H1 (cell line): Measurements from ENCODE around the gene CRYBB1. TPM values are rescaled to one million over a fixed set of nuclear protein-coding genes. Genes with fewer than 3 reads are reported as not detected.

Experiments
- CTCF ChIA-PET: fragments of 300-600 bp; sonication (Branson Sonifier 250); formaldehyde crosslinking; loops from one replicate; lab custom pipeline; 2021; ENCODE audit not compliant: partially characterized antibody; lab: Charles Lee
- POLR2A ChIA-PET: fragments of 300-600 bp; sonication (Branson Sonifier 250); formaldehyde crosslinking; loops from one replicate; lab custom pipeline; 2021; ENCODE audit warnings: inconsistent platforms; ENCODE audit not compliant: partially characterized antibody; lab: Charles Lee
- DNase-seq, 2 experiments: peaks; one replicate each; pipeline versions ENCODE4 v3.0.0 to v3.0.0-alpha.2; 2010 to 2022; ENCODE audit warnings: low spot score in 2 of 2, low read depth in 1 of 2, mixed read lengths in 1 of 2
- FAIRE-seq: peaks from 2 replicates; lab custom pipeline; 2011; peaks lifted over from hg19 to GRCh38; lab: Jason Lieb, UNC
- H2AFZ ChIP-seq: 2 replicates; pipeline ENCODE4 v1.8.1; 2012; ENCODE audit warnings: low read length, inconsistent platforms
- H2AK5ac ChIP-seq: 2 replicates; pipeline ENCODE4 v1.6.1; 2013; ENCODE audit warnings: low read depth, low read length
- H2BK120ac ChIP-seq: replicated peaks from 2 replicates; pipeline ENCODE3; 2013; ENCODE audit warnings: low read depth, low read length, inconsistent platforms
- H2BK12ac ChIP-seq: 2 replicates; pipeline ENCODE4 v1.6.1; 2013; ENCODE audit warnings: low read depth, low read length
- H2BK15ac ChIP-seq: 2 replicates; pipeline ENCODE4 v1.6.1; 2013; ENCODE audit warnings: low read length
- H2BK20ac ChIP-seq: 2 replicates; pipeline ENCODE4 v1.6.1; 2013; ENCODE audit warnings: low read length
- H2BK5ac ChIP-seq: 2 replicates; pipeline ENCODE4 v1.6.1; 2013; ENCODE audit warnings: low read depth, low read length
- H3K14ac ChIP-seq: 2 replicates; pipeline ENCODE4 v1.6.1; 2013; ENCODE audit warnings: inconsistent platforms; ENCODE audit not compliant: insufficient read length
- H3K18ac ChIP-seq: 2 replicates; pipeline ENCODE4 v1.6.1; 2013; ENCODE audit warnings: low read length; ENCODE audit errors: extremely low read depth
- H3K23ac ChIP-seq: 2 replicates; pipeline ENCODE4 v1.6.1; 2013; ENCODE audit warnings: inconsistent platforms; ENCODE audit not compliant: insufficient read length
- H3K23me2 ChIP-seq: 2 replicates; pipeline ENCODE4 v1.6.1; 2013; ENCODE audit warnings: low read depth, low read length
- H3K27ac ChIP-seq: 2 replicates; pipeline ENCODE4 v1.6.1; 2011; ENCODE audit warnings: low read depth, low read length, inconsistent platforms
- H3K27me3 ChIP-seq, 4 experiments: replicated peaks in 1 of 4; 1 replicate in 1 of 4; 2 replicates in 3 of 4; pipeline versions ENCODE4 v1.6.1 to v1.8.1; 2011 to 2013; ENCODE audit warnings: low read length in 3 of 4, mild to moderate bottlenecking in 3 of 4, inconsistent platforms in 2 of 4, mixed read lengths in 2 of 4, moderate library complexity in 1 of 4; ENCODE audit not compliant: control insufficient read depth in 3 of 4, insufficient read depth in 3 of 4; ENCODE audit errors: extremely low read depth in 1 of 4
- H3K36me3 ChIP-seq, 4 experiments: 2 replicates each; pipeline versions ENCODE4 v1.6.1 to v1.8.1; 2011 to 2013; ENCODE audit warnings: mild to moderate bottlenecking in 4 of 4, low read length in 3 of 4, moderate library complexity in 2 of 4, control low read depth in 1 of 4, inconsistent platforms in 1 of 4; ENCODE audit not compliant: insufficient read depth in 4 of 4, control insufficient read depth in 2 of 4
- H3K4ac ChIP-seq: replicated peaks from 2 replicates; pipeline ENCODE3; 2013; ENCODE audit warnings: low read length, low read depth, mixed read lengths, inconsistent platforms; ENCODE audit not compliant: insufficient read length
- H3K4me1 ChIP-seq, 4 experiments: replicated peaks in 1 of 4; 1 replicate in 1 of 4; 2 replicates in 3 of 4; pipeline versions ENCODE4 v1.6.1 to v1.8.1; 2011 to 2013; ENCODE audit warnings: low read length in 3 of 4, inconsistent platforms in 2 of 4, mixed read lengths in 1 of 4; ENCODE audit not compliant: insufficient read depth in 4 of 4, control insufficient read depth in 3 of 4
- H3K4me2 ChIP-seq, 2 experiments: 2 replicates each; pipeline versions ENCODE4 v1.6.1 to v1.8.1; 2011 to 2013; ENCODE audit warnings: low read depth in 2 of 2, low read length in 2 of 2, control low read depth in 1 of 2, inconsistent platforms in 1 of 2, mild to moderate bottlenecking in 1 of 2; ENCODE audit not compliant: insufficient read depth in 1 of 2
- H3K4me3 ChIP-seq, 4 experiments: fragments of 200-600, 300-600 bp in 1 of 4; sonication (generic), shearing (Covaris generic), sonication (Bioruptor Twin) in 1 of 4; 2 replicates each; pipeline versions ENCODE4 v1.5.1 to v1.8.1; 2011 to 2016; ENCODE audit warnings: low read length in 4 of 4, low read depth in 3 of 4, control low read depth in 2 of 4, inconsistent platforms in 2 of 4, mild to moderate bottlenecking in 2 of 4, mixed read lengths in 1 of 4, moderate library complexity in 1 of 4; ENCODE audit not compliant: insufficient read depth in 2 of 4; ENCODE audit errors: extremely low read depth in 1 of 4
- H3K56ac ChIP-seq: replicated peaks from 2 replicates; pipeline ENCODE3; 2013; ENCODE audit warnings: low read depth, mild to moderate bottlenecking, mixed read lengths, low read length, inconsistent platforms; ENCODE audit not compliant: insufficient read length
- H3K79me1 ChIP-seq: 2 replicates; pipeline ENCODE4 v1.6.1; 2013; ENCODE audit warnings: low read depth, low read length, control low read depth
- H3K79me2 ChIP-seq, 2 experiments: 2 replicates each; pipeline versions ENCODE4 v1.6.1 to v1.8.1; 2012 to 2013; ENCODE audit warnings: low read length in 2 of 2, mild to moderate bottlenecking in 2 of 2, inconsistent platforms in 1 of 2; ENCODE audit not compliant: insufficient read depth in 2 of 2, control insufficient read depth in 1 of 2
- H3K9ac ChIP-seq, 4 experiments: replicated peaks in 1 of 4; 1 replicate in 1 of 4; 2 replicates in 3 of 4; pipeline versions ENCODE4 v1.6.1 to v1.8.1; 2011 to 2013; ENCODE audit warnings: low read depth in 3 of 4, low read length in 3 of 4, control low read depth in 2 of 4, mild to moderate bottlenecking in 2 of 4, moderate library complexity in 2 of 4, inconsistent platforms in 1 of 4; ENCODE audit errors: extremely low read depth in 1 of 4
- H3K9me3 ChIP-seq, 2 experiments: 2 replicates each; pipeline versions ENCODE4 v1.6.1 to v1.8.1; 2012 to 2013; ENCODE audit warnings: mild to moderate bottlenecking in 2 of 2, moderate library complexity in 2 of 2, control low read depth in 1 of 2, inconsistent platforms in 1 of 2, low read depth in 1 of 2, low read length in 1 of 2, mixed read lengths in 1 of 2; ENCODE audit not compliant: insufficient read depth in 2 of 2
- H4K20me1 ChIP-seq, 2 experiments: replicated peaks in 1 of 2; 2 replicates each; pipeline versions ENCODE3 to v1.8.1; 2011 to 2013; ENCODE audit warnings: inconsistent platforms in 2 of 2, low read length in 2 of 2, mild to moderate bottlenecking in 1 of 2; ENCODE audit not compliant: insufficient read depth in 2 of 2, control insufficient read depth in 1 of 2
- H4K5ac ChIP-seq: 2 replicates; pipeline ENCODE4 v1.6.1; 2013; ENCODE audit warnings: low read length, low read depth, mixed read lengths, inconsistent platforms; ENCODE audit not compliant: insufficient read length
- H4K8ac ChIP-seq: 2 replicates; pipeline ENCODE4 v1.8.0; 2013; ENCODE audit warnings: mild to moderate bottlenecking, moderate library complexity, low read length, inconsistent platforms; ENCODE audit not compliant: insufficient read depth; ENCODE audit errors: extremely low read depth
- H4K91ac ChIP-seq: replicated peaks from 2 replicates; pipeline ENCODE3; 2013; ENCODE audit warnings: low read length, mixed read lengths, inconsistent platforms; ENCODE audit not compliant: insufficient read length
- JUND ChIP-seq: IDR thresholded peaks from 2 replicates; pipeline ENCODE4 v1.6.1; 2011; ENCODE audit warnings: mild to moderate bottlenecking, improper control_type of control experiment, low read length
- TBP ChIP-seq: IDR thresholded peaks from 2 replicates; pipeline ENCODE4 v1.6.1; 2011; ENCODE audit warnings: low read depth, low read length, improper control_type of control experiment
- WGBS, 2 experiments: shearing (Covaris generic) in 1 of 2; methylation state at CpG; one replicate each; pipeline versions ENCODE4 v1.1.6 to v1.1.7; 2013 to 2015; ENCODE audit warnings: low lambda C conversion rate in 2 of 2, mixed read lengths in 2 of 2, inconsistent platforms in 1 of 2, low coverage in 1 of 2, missing lambda C conversion rate in 1 of 2; ENCODE audit not compliant: insufficient replicate concordance in 2 of 2, insufficient coverage in 1 of 2, insufficient read length in 1 of 2; ENCODE audit errors: extremely low coverage in 1 of 2, missing lambda C conversion rate in 1 of 2; 5-methylcytosine and 5-hydroxymethylcytosine counted together
- polyA plus RNA-seq, 7 experiments: library from polyadenylated mRNA; depleted of rRNA in 3 of 7; stranded (reverse) in 5 of 7; unstranded in 2 of 7; fragments of >200 nt in 5 of 7; fragments of 200-250 nt in 2 of 7; gene quantifications; 1 replicate in 5 of 7; 2 replicates in 1 of 7; 4 replicates in 1 of 7; pipeline versions ENCODE4 v1.2.1 to v1.2.3, GENCODE V29; 2011 to 2013; ENCODE audit warnings: missing spikeins in 2 of 7, mixed read lengths in 2 of 7
- total RNA-seq: library from RNA; stranded (reverse); fragmentation: NEBNext Ultra II Directional; extraction: Animal tissue kit (Norgen Biotek cat#: 25700); gene quantifications from 2 replicates; pipeline ENCODE4 v1.2.1, GENCODE V29; 2021

Gene CRYBB1
- total and polyA plus RNA-seq, 2 of the 8 experiments (the other 6 are each of a cell fraction or from before 2014, with no cell fraction given), result 1.7 to 6.0 TPM

DNA sequence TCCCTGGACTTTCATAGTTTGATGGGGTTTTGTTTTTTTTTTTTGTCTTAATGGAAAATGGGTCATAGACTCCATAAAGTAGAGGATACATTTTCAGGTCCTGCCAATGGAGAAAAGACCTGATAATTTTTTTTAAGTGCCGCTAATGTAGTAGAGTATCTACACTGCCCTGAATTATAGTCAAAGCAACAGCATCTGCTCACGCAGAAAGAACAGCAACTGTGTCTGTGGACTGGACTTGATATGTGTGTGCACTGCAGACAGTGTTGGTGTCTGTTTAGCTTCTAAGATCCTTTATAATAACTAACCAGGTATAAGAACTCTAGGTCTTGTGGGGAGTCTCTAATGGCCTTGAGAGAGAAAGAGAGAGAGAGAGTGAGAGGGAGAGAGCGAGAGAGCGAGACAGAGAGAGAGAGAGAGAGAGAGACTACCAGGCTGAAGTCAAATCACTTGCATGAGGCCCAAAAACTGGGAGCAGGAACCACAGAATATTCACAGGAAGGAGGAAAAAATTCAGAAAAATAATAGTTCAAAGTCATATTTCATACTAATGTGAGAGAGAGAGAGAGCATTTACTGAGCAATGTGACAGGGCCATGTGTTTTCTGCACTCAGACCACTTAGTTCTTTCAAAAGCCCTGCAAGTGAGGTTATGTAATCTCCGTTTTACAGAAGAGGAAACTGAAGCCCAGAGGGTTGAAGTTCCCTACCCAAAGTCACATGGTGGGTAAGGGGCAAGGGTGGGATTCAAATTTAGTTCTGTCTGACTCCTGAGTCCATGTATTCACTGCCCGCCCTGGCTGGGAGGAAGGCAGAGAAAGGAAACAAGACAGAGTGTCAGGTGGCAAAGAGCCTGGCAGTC, 30.9 kb upstream of the CRYBB1 start:
- no peaks in the 10 kb centered on the region for H3K9me3 ChIP-seq
- peak overlapping the region; percentile 52 for H4K5ac ChIP-seq
- H2AFZ ChIP-seq, result no peak overlapping the region
- H3K23me2 ChIP-seq, result peaks cover 5% of the 10 kb centered on the region; the same call in 1 of the 2 replicates
- peak overlapping the region; percentile 91 for H2BK120ac ChIP-seq
- no peak overlapping the region for H3K14ac ChIP-seq
- H3K18ac ChIP-seq, result peak overlapping the region; percentile 75; the same call in 1 of the 2 replicates
- H3K36me3 ChIP-seq, result no peaks in the 10 kb centered on the region; a peak in 1 of 8 replicates
- 78% methylated on average over 6 of the region's 6 CpGs; no CpG with 5 or more reads in 1 of the 2 experiments for WGBS, 2 experiments
- peaks cover 12 to 47% (median 30%) of the 10 kb centered on the region in 4 experiments for H3K4me1 ChIP-seq
- CTCF ChIA-PET, result interaction anchor here (0.6 to 1.0 kb wide), 3 partner anchors 13 to 151 kb away, joined by 3 to 4 read pairs (median 3); no protein-coding TSS in a partner anchor
- H3K79me1 ChIP-seq, result 0 out of 2 replicates have a peak, but pooled peaks cover 2% of the 10 kb centered on the region
- H3K23ac ChIP-seq, result no peak overlapping the region
- H4K91ac ChIP-seq, result peak overlapping the region; percentile 76
- H3K56ac ChIP-seq, result peak overlapping the region; percentile 36
- peak overlapping the region in 1 of 4 experiments; percentile 36; a peak in 1 of 8 replicates for H3K4me3 ChIP-seq
- peak; percentile 46; the same call in 1 of the 2 replicates for TF ChIP-seq JUND
- TF ChIP-seq TBP, result no peak
- TF ChIP-seq, all 59 proteins: peak for 1
- Histone ChIP-seq H2BK5ac (peak overlapping the region; percentile 93; the same call in 1 of the 2 replicates), H3K79me2 (no peaks in the 10 kb centered on the region), H3K27me3 (0 out of 7 replicates have a peak, but pooled peaks cover 0 to 4% (median 0%) of the 10 kb centered on the region in 4 experiments), H3K9ac (no peak overlapping the region), H4K20me1 (no peaks in the 10 kb centered on the region), H4K8ac (no peak overlapping the region), H3K4me2 (peak overlapping the region; percentile 43 to 57), H2BK20ac (peak overlapping the region; percentile 91), H2BK15ac (no peak overlapping the region), H3K27ac (no peak overlapping the region), H3K4ac (no peak overlapping the region), H2BK12ac (peak overlapping the region; percentile 99), H2AK5ac (peak overlapping the region; percentile 79; the same call in 1 of the 2 replicates)
- POLR2A ChIA-PET, result interaction anchor here (1.4 to 2.4 kb wide), 3 partner anchors 10 to 14 kb away, joined by 4 to 8 read pairs (median 7); no protein-coding TSS in a partner anchor
- no peak for FAIRE-seq
- no peak for DNase-seq
